IPS-18a (cell line): ENCODE measurements around the gene MRPL28.
"Not testable (repeated sequence)": the region's sequence is repeated elsewhere in the genome, so short reads cannot be mapped to it uniquely, and the experiment has no call there.

Experiments used
- H3K27ac ChIP-seq: one replicate; pipeline ENCODE4 v1.5.1; 2013; ENCODE audit warnings: low read length
- H3K27me3 ChIP-seq: one replicate; pipeline ENCODE4 v1.6.1; 2013; ENCODE audit warnings: mild to moderate bottlenecking, low read length; ENCODE audit not compliant: control insufficient read depth, insufficient read depth
- H3K36me3 ChIP-seq: one replicate; pipeline ENCODE4 v1.6.1; 2013; ENCODE audit warnings: low read depth, low read length; ENCODE audit not compliant: control insufficient read depth
- H3K4me1 ChIP-seq: one replicate; pipeline ENCODE4 v1.6.1; 2013; ENCODE audit warnings: low read depth, low read length; ENCODE audit not compliant: control insufficient read depth
- H3K4me3 ChIP-seq: one replicate; pipeline ENCODE4 v1.5.1; 2013; ENCODE audit warnings: low read length
- H3K9ac ChIP-seq: one replicate; pipeline ENCODE4 v1.6.1; 2013; ENCODE audit warnings: mild to moderate bottlenecking, low read length, moderate library complexity
- H3K9me3 ChIP-seq: one replicate; pipeline ENCODE4 v1.6.1; 2013; ENCODE audit warnings: low read depth, low read length; ENCODE audit not compliant: control insufficient read depth

The MRPL28 gene

GRCh38 chr16:370443-370842, at the start of gene MRPL28:
Gene MRPL28, minus strand, starts transcription at chr16:370538. Its CDS starts 320 bp downstream, at chr16:370218.
- Histone ChIP-seq H3K27me3 (no peaks in the 10 kb centered on the region), H3K27ac (no peak within 1 kb of the TSS), H3K4me1 (no peaks in the 10 kb centered on the region), H3K9ac (peak within 1 kb of the TSS; percentile 39), H3K36me3 (peaks cover 57% of the 10 kb centered on the region), H3K9me3 (no peaks in the 10 kb centered on the region), H3K4me3 (peak within 1 kb of the TSS; percentile 64)

- H3K4me1 ChIP-seq, H3K9ac ChIP-seq, H3K36me3 ChIP-seq, H3K27me3 ChIP-seq, H3K9me3 ChIP-seq, H3K27ac ChIP-seq, H3K4me3 ChIP-seq: not testable (repeated sequence)
Measured at GRCh38 chr16:415170-415498, 44.8 kb upstream of the MRPL28 start.

- no peaks in the 10 kb centered on the region for H3K4me1 ChIP-seq
- peaks cover 3% of the 10 kb centered on the region for H3K36me3 ChIP-seq
- H3K4me3 ChIP-seq = no peak overlapping the region
- H3K9ac ChIP-seq = no peak overlapping the region
- H3K9me3 ChIP-seq = no peaks in the 10 kb centered on the region
- H3K27ac ChIP-seq = no peak overlapping the region
- H3K27me3 ChIP-seq = no peaks in the 10 kb centered on the region
Measured at GRCh38 chr16:414395-415169, 44.2 kb upstream of the MRPL28 start.

GRCh38 chr16:411576-412265, 41.4 kb upstream of the MRPL28 start:
- no peak overlapping the region for H3K9ac ChIP-seq
- H3K36me3 ChIP-seq = peaks cover 3% of the 10 kb centered on the region
- no peaks in the 10 kb centered on the region for H3K27me3 ChIP-seq
- no peaks in the 10 kb centered on the region for H3K4me1 ChIP-seq
- no peak overlapping the region for H3K4me3 ChIP-seq
- no peaks in the 10 kb centered on the region for H3K9me3 ChIP-seq
- no peak overlapping the region for H3K27ac ChIP-seq

- no peak overlapping the region for H3K4me3 ChIP-seq
Measured at GRCh38 chr16:410516-411178, 40.3 kb upstream of the MRPL28 start.

GRCh38 chr16:407253-407652, 36.9 kb upstream of the MRPL28 start:
- H3K4me3 ChIP-seq = no peak overlapping the region
- peaks cover 3% of the 10 kb centered on the region for H3K36me3 ChIP-seq
- no peak overlapping the region for H3K9ac ChIP-seq
- no peaks in the 10 kb centered on the region for H3K4me1 ChIP-seq
- no peaks in the 10 kb centered on the region for H3K27me3 ChIP-seq
- no peak overlapping the region for H3K27ac ChIP-seq
- no peaks in the 10 kb centered on the region for H3K9me3 ChIP-seq

More at GRCh38 chr16:410516-411178, 40.3 kb upstream of the MRPL28 start:
- no peaks in the 10 kb centered on the region for H3K4me1 ChIP-seq
- no peaks in the 10 kb centered on the region for H3K9me3 ChIP-seq
- H3K27ac ChIP-seq = no peak overlapping the region
- peaks cover 3% of the 10 kb centered on the region for H3K36me3 ChIP-seq
- no peak overlapping the region for H3K9ac ChIP-seq
- no peaks in the 10 kb centered on the region for H3K27me3 ChIP-seq

- Histone ChIP-seq H3K9ac (no peak overlapping the region), H3K27ac (no peak overlapping the region), H3K9me3 (no peaks in the 10 kb centered on the region), H3K4me3 (no peak overlapping the region), H3K36me3 (no peaks in the 10 kb centered on the region), H3K4me1 (no peaks in the 10 kb centered on the region), H3K27me3 (no peaks in the 10 kb centered on the region)
Measured at GRCh38 chr16:405548-406506, 35.5 kb upstream of the MRPL28 start.

GRCh38 chr16:404971-405486, 34.7 kb upstream of the MRPL28 start:
- Histone ChIP-seq H3K9ac (no peak overlapping the region), H3K4me3 (no peak overlapping the region), H3K9me3 (no peaks in the 10 kb centered on the region), H3K36me3 (peaks cover 6% of the 10 kb centered on the region), H3K27ac (no peak overlapping the region), H3K27me3 (no peaks in the 10 kb centered on the region), H3K4me1 (no peaks in the 10 kb centered on the region)

GRCh38 chr16:401468-402348, 31.4 kb upstream of the MRPL28 start, which contains the start of gene DECR2:
Gene DECR2, plus strand, starts transcription at chr16:401885. Its CDS starts 79 bp downstream, at chr16:401964.
- Histone ChIP-seq H3K27me3 (no peaks in the 10 kb centered on the region), H3K9ac (peak within 1 kb of the TSS; percentile 63), H3K4me3 (peak within 1 kb of the TSS; percentile 66), H3K9me3 (no peaks in the 10 kb centered on the region), H3K4me1 (peaks cover 1% of the 10 kb centered on the region), H3K27ac (no peak within 1 kb of the TSS), H3K36me3 (peaks cover 15% of the 10 kb centered on the region)

- no peaks in the 10 kb centered on the region for H3K27me3 ChIP-seq
- H3K9ac ChIP-seq = no peak overlapping the region
- peaks cover 15% of the 10 kb centered on the region for H3K36me3 ChIP-seq
- H3K4me1 ChIP-seq = peaks cover 11% of the 10 kb centered on the region
- H3K4me3 ChIP-seq = no peak overlapping the region
- H3K27ac ChIP-seq = no peak overlapping the region
- no peaks in the 10 kb centered on the region for H3K9me3 ChIP-seq
Measured at GRCh38 chr16:400061-400591, 29.8 kb upstream of the MRPL28 start.
